NCI-H2227 treated with DMSO at 0.1 percent for 48 hours (cell line): ENCODE results near the gene PPDPF.
"Not testable (repeated sequence)": the region's sequence is repeated elsewhere in the genome, so short reads cannot be mapped to it uniquely, and the experiment has no call there.

Experiments used
- DNase-seq: peaks from one replicate; lab custom pipeline; 2025; lab: John Stamatoyannopoulos, UW

PPDPF gene

DNA sequence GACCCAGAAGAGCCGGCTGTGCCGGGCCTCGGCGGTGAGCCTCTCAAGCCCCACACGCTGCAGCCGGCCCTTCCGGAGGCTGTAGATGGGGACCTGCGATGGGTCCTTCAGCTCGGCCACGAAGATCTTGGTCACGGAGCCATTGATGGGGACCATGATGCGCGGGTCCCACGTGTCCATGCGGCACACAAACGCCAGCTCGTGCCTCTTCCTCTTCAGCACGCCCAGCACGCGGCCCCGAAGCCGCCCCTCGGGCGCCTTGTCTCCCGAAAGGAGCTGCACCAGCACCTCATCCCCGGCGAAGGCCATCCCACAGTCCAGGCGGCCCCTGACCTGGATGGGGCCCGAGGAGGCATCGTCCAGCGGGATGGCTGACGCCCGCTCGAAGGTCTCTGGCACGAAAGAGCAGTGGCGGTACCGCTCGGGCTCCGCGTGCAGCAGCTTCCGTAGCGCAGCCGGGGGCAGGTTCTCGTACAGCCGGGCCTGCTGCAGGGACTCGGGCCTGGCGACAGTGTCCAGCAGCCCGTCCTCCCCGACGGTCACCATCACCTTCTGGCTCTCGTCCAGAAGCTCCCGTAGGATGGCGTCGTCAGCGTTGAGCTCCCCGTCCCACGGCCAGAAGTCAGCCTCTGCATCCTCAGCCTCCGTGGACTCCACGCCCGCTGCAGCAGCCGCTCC is 44.6 kb downstream of the PPDPF start:
- no peak for DNase-seq

GRCh38 chr20:63565699-63566335 is 45.3 kb downstream of the PPDPF start:
- no peak for DNase-seq

GRCh38 chr20:63566395-63567135 is 46.0 kb downstream of the PPDPF start:
- no peak for DNase-seq

- DNase-seq = no peak
Measured at GRCh38 chr20:63567136-63567385, 46.5 kb downstream of the PPDPF start.

- no peak for DNase-seq
Measured at GRCh38 chr20:63567386-63568169, 47.0 kb downstream of the PPDPF start.

- no peak for DNase-seq
Measured at GRCh38 chr20:63568170-63568981, 47.8 kb downstream of the PPDPF start.

DNA sequence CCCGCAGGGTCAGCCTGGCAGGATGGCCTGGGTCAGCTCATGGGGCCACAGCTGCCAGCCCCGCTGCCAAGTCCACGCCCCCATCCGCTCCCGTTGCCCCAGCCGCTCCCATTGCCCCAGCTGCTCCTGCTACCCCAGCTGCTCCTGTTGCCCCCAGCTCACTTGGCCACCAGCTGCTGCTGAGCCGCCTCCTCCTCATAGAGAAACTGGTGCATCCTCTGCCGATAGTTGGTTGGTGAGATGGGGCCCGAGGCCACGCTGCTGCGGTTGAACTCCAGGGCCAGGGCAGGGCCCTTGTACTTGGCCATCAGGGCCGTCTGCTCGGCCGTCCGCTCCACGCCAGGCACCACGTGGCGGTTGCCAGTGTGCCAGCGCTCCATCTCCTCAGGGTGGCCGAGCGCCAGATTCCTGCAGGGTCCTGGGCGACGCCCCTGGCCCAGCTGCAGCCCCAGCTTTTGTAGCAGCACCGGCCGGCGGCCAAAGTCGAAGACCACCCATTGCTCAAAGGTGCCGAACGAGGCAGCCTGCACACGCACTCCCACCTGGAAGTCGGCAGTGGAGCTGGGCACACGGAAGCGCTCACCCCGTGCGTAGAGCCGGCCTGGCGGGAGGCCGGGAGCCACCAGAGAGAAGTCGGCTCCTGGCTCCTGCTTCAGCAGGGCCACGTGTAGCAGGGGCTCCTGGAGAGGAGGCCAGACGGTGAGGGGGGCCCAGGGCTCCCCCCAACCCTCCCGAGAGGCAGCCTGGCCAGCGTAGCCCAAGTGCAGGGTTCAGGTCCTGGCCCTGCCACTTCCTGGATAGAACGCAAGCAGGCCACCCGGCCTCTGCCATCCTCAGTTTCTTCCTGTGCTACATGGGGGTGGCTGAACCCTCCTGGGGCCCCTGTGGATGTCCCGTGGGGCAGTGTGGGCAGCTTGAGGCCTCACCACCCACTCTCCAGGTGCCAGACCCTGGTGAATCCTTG is 48.7 kb downstream of the PPDPF start:
- no peak for DNase-seq

DNA sequence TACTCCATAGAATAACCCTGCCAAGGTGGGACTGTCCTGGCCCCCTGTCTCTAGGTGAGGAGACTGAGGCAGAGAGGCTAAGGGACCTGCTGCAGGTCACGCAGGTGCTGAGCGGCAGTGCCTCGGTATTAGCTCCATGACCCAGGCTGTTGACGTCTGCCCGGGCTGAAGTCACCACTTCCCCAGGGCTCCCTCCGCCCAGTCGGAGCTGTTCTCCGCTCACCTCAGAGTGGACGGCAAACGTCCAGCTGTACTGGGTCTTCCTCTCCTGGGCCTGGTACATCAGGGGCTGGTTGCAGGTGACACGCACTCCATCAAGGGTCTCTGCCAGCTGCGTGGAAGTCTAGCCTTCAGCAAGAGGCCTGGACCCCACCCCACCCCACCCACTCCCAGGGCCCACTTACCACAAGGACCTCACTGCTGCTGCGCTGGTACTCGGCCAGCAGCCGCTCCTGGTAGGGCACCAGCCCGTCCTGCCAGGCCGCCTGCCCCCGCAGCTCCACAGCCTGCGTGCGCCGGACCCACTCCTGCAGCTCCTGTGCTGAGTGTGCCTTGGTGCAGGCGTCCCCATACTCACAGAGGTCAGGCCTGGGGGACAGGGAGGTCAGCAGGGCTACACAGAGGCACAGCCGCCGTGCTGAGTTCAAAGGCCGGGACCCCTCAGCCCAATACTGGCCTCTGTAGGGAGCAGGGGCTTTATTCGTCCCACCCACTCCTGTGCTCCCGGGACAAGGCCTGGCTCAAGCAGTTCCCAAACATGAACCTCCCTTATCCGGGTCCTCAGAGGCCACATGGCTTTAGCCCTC is 49.9 kb downstream of the PPDPF start:
- DNase-seq = no peak

- not testable (repeated sequence) for DNase-seq
Measured at GRCh38 chr20:63571087-63571478, 50.5 kb downstream of the PPDPF start.
